Measurements from ENCODE around the gene MED26. TPM values are rescaled to one million over a fixed set of nuclear protein-coding genes. Genes with fewer than 3 reads are reported as not detected.

The MED26 gene
- total RNA-seq, 2 donors from 2014 or later: 13.5 to 29.9 TPM

GRCh38 chr19:16594681-16595091, 33.3 kb downstream of the MED26 start:
- Histone ChIP-seq H3K27ac (no peak overlapping the region), H3K27me3 (replicated peaks; ENCODE audit: insufficient read depth) (no peaks in the 10 kb centered on the region), H3K4me3 (no peak overlapping the region), H3K4me1 (replicated peaks) (no peaks in the 10 kb centered on the region), H3K9me3 (no peaks in the 10 kb centered on the region), H3K36me3 (no peaks in the 10 kb centered on the region)
- no peak for TF ChIP-seq POLR2AphosphoS5 (IDR thresholded peaks at IDR 0.05)
- TF ChIP-seq POLR2A (IDR thresholded peaks at IDR 0.05): no peak
- TF ChIP-seq, protein P1, sequence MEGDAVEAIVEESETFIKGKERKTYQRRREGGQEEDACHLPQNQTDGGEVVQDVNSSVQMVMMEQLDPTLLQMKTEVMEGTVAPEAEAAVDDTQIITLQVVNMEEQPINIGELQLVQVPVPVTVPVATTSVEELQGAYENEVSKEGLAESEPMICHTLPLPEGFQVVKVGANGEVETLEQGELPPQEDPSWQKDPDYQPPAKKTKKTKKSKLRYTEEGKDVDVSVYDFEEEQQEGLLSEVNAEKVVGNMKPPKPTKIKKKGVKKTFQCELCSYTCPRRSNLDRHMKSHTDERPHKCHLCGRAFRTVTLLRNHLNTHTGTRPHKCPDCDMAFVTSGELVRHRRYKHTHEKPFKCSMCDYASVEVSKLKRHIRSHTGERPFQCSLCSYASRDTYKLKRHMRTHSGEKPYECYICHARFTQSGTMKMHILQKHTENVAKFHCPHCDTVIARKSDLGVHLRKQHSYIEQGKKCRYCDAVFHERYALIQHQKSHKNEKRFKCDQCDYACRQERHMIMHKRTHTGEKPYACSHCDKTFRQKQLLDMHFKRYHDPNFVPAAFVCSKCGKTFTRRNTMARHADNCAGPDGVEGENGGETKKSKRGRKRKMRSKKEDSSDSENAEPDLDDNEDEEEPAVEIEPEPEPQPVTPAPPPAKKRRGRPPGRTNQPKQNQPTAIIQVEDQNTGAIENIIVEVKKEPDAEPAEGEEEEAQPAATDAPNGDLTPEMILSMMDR (IDR thresholded peaks at IDR 0.05): no peak
- intact Hi-C loops (cut with DNase I): no loop called here
- WGBS: 52% methylated on average over 5 of the region's 5 CpGs
- DNase-seq (ENCODE audit: low spot score): no peak

DNA sequence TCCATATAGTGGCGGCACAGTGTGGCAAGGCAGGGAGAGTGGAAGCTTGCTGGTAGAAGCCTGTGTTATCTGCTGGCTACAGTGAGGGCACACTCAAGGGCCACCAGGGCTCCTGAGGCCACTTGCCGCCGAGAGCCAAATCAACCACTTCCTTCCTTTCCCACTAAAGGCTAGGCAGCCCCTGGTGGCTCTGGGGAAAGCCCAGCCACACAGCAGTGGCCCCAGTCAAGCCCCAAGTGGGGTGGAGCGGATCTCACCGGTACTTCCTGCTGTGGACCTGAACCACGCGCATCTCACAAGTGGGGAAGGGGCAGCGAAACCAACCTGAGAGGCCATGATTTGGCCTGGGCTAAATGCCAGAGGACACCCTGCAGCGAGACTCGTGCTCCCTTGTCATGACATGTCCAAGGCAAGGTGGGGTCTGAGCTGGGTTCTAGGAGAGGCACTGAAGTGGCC, 33.8 kb downstream of the MED26 start:
- Histone ChIP-seq H3K36me3 (no peaks in the 10 kb centered on the region), H3K4me3 (no peak overlapping the region), H3K4me1 (replicated peaks) (no peaks in the 10 kb centered on the region), H3K27ac (no peak overlapping the region), H3K27me3 (replicated peaks; ENCODE audit: insufficient read depth) (no peaks in the 10 kb centered on the region), H3K9me3 (no peaks in the 10 kb centered on the region)
- DNase-seq (ENCODE audit: low spot score): no peak
- 54% methylated on average over 9 of the region's 10 CpGs for WGBS
- intact Hi-C loops (cut with DNase I): no loop called here
- no peak for TF ChIP-seq POLR2A (IDR thresholded peaks at IDR 0.05)
- TF ChIP-seq POLR2AphosphoS5 (IDR thresholded peaks at IDR 0.05): no peak
- TF ChIP-seq, protein P1 (IDR thresholded peaks at IDR 0.05): no peak

DNA sequence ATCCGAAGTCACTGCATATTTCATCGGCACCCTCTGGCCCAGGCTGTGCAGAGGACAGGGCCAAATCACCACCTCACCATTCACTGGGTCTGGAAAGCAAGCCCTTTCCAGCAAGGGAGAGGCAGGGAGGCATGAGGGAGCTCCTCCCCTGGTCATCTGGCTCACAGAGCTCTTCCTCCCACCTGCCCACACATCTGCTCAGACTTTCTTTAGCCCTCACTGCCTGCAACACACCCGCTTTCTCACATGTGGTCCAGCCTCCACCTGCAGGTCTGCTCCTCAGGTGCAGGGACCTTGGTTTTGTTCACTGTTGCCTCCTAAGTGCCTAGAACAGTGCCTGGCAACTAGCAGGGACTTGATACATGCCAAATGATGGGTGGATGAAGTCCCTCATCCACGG, 34.8 kb downstream of the MED26 start:
- peaks cover 9% of the 10 kb centered on the region for H3K4me1 ChIP-seq (replicated peaks)
- WGBS: 100% methylated on average over 4 of the region's 4 CpGs
- no peaks in the 10 kb centered on the region for H3K27me3 ChIP-seq (replicated peaks; ENCODE audit: insufficient read depth)
- H3K9me3 ChIP-seq: no peaks in the 10 kb centered on the region
- H3K36me3 ChIP-seq: no peaks in the 10 kb centered on the region
- intact Hi-C loops (cut with DNase I): no loop called here
- no peak for DNase-seq (ENCODE audit: low spot score)
- no peak overlapping the region for H3K27ac ChIP-seq
- no peak for TF ChIP-seq POLR2A (IDR thresholded peaks at IDR 0.05)
- no peak for TF ChIP-seq POLR2AphosphoS5 (IDR thresholded peaks at IDR 0.05)
- TF ChIP-seq, protein P1 (IDR thresholded peaks at IDR 0.05): no peak
- H3K4me3 ChIP-seq: no peak overlapping the region

DNA sequence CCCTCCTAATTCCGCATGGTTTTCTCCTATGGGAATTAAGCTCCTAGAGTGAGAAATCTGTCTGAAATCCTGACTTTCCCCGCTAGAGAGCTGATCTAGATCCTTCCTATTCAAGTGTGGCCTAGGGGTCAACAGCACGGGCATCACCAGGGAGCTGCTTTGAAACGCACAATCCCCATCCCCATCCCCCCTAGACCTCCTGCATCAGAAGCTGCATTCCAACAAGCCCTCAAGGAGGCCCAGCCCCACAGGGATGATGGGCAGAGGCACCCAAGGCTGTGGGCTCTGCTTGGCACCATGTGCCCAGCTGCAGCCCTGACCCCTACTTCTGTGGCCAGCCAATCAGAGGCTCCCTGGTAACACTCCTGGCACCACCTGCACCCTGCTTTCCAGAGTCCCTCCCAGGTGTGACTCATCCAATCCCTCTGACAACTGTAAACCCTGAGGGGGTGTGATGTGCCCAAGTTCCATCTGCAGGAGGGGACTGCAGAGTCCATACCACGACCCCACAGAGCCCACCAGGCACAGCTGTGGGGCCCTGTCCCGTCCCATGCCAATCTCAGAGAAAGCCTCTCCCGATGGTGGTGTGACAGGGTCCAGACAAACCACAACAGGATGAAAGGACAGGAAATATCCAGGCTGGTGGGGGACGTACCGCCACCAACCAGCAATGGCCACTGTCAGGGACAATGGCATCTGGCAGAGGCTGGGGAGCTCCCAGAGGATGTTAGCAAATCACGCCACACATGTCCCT, 36.0 kb downstream of the MED26 start:
- Histone ChIP-seq H3K36me3 (no peaks in the 10 kb centered on the region), H3K9me3 (no peaks in the 10 kb centered on the region), H3K27me3 (replicated peaks; ENCODE audit: insufficient read depth) (no peaks in the 10 kb centered on the region), H3K27ac (no peak overlapping the region), H3K4me3 (no peak overlapping the region), H3K4me1 (replicated peaks) (peaks cover 21% of the 10 kb centered on the region)
- DNase-seq (ENCODE audit: low spot score): no peak
- intact Hi-C loops (cut with DNase I): no loop called here
- no peak for TF ChIP-seq POLR2AphosphoS5 (IDR thresholded peaks at IDR 0.05)
- TF ChIP-seq POLR2A (IDR thresholded peaks at IDR 0.05): no peak
- TF ChIP-seq, protein P1 (IDR thresholded peaks at IDR 0.05): no peak
- 70% methylated on average over 10 of the region's 10 CpGs for WGBS
